ENCODE results near the gene IL27RA. TPM values are rescaled to one million over a fixed set of nuclear protein-coding genes. Genes with fewer than 3 reads are reported as not detected.

The IL27RA gene
- total RNA-seq, 2 experiments from 2014 or later: 25.0 to 26.7 TPM

GRCh38 chr19:13993590-13994300 is 37.8 kb upstream of the IL27RA start:
- CTCF ChIA-PET: interaction anchor here (0.9 kb wide), 1 partner anchor 38 kb away, joined by 3 read pairs; the partner anchor contains the start of gene IL27RA
- no peaks in the 10 kb centered on the region for H3K9me3 Mint-ChIP-seq
- Histone ChIP-seq H3K36me3 (ENCODE audit: insufficient read depth, low read length) (peaks cover 50% of the 10 kb centered on the region), H3K4me1 (ENCODE audit: insufficient read depth, low read length) (peaks cover 59% of the 10 kb centered on the region), H3K27ac (ENCODE audit: low read depth in 1 of 2, low read length in 2 of 2) (no peak overlapping the region), H3K27me3 (ENCODE audit: control insufficient read depth in 1 of 2, insufficient read depth in 2 of 2, low read length in 2 of 2) (no peaks in the 10 kb centered on the region), H3K4me3 (ENCODE audit: low read length) (no peak overlapping the region), H3K9me3 (ENCODE audit: control insufficient read depth in 1 of 2, insufficient read depth in 1 of 2, low read length in 2 of 2) (no peaks in the 10 kb centered on the region)
- POLR2A ChIA-PET: interaction anchor here (0.7 kb wide), 1 partner anchor 8 kb away, joined by 3 read pairs; no protein-coding TSS in a partner anchor
- H3K4me3 Mint-ChIP-seq: no peak overlapping the region
- no peak overlapping the region for H3K27ac Mint-ChIP-seq
- H3K27me3 Mint-ChIP-seq: no peaks in the 10 kb centered on the region
- peaks cover 45% of the 10 kb centered on the region for H3K36me3 Mint-ChIP-seq (ENCODE audit: low read depth)
- TF ChIP-seq CTCF (IDR thresholded peaks at IDR 0.05): no peak
- H3K4me1 Mint-ChIP-seq (ENCODE audit: low read depth): peaks cover 29% of the 10 kb centered on the region
- no peak for ATAC-seq (ENCODE audit: poor library complexity)
- intact Hi-C loops (cut with DNase I, micrococcal nuclease): no loop called here
- no peak for DNase-seq

GRCh38 chr19:13995017-13995728 is 36.4 kb upstream of the IL27RA start:
- H3K27ac ChIP-seq (ENCODE audit: low read depth in 1 of 2, low read length in 2 of 2): no peak overlapping the region
- Mint-ChIP-seq H3K9me3 (no peaks in the 10 kb centered on the region), H3K4me1 (ENCODE audit: low read depth) (peaks cover 24% of the 10 kb centered on the region), H3K4me3 (no peak overlapping the region), H3K27me3 (no peaks in the 10 kb centered on the region), H3K36me3 (ENCODE audit: low read depth) (peaks cover 33% of the 10 kb centered on the region), H3K27ac (no peak overlapping the region)
- peaks cover 52% of the 10 kb centered on the region for H3K4me1 ChIP-seq (ENCODE audit: insufficient read depth, low read length)
- POLR2A ChIA-PET: interaction anchor here (0.7 to 0.9 kb wide), 2 partner anchors 11 to 21 kb away, joined by 3 to 4 read pairs; partner anchors contain the start of gene RFX1
- CTCF ChIA-PET: interaction anchor here (0.6 kb wide), 2 partner anchors 17 to 780 kb away, joined by 3 read pairs; no protein-coding TSS in a partner anchor
- H3K9me3 ChIP-seq (ENCODE audit: control insufficient read depth in 1 of 2, insufficient read depth in 1 of 2, low read length in 2 of 2): no peaks in the 10 kb centered on the region
- H3K36me3 ChIP-seq (ENCODE audit: insufficient read depth, low read length): peaks cover 46% of the 10 kb centered on the region
- intact Hi-C loops (cut with DNase I, micrococcal nuclease): no loop called here
- H3K27me3 ChIP-seq (ENCODE audit: control insufficient read depth in 1 of 2, insufficient read depth in 2 of 2, low read length in 2 of 2): no peaks in the 10 kb centered on the region
- ATAC-seq (ENCODE audit: poor library complexity) (no peak), DNase-seq (no peak)
- H3K4me3 ChIP-seq (ENCODE audit: low read length): no peak overlapping the region
- no peak for TF ChIP-seq CTCF (IDR thresholded peaks at IDR 0.05)

GRCh38 chr19:13995878-13996765 is 35.4 kb upstream of the IL27RA start:
- no peaks in the 10 kb centered on the region for H3K27me3 Mint-ChIP-seq
- no peak overlapping the region for H3K27ac Mint-ChIP-seq

More at GRCh38 chr19:13995878-13996765, 35.4 kb upstream of the IL27RA start:
- no peaks in the 10 kb centered on the region for H3K9me3 Mint-ChIP-seq
- H3K4me1 Mint-ChIP-seq (ENCODE audit: low read depth): peaks cover 29% of the 10 kb centered on the region
- H3K4me3 Mint-ChIP-seq: no peak overlapping the region
- POLR2A ChIA-PET: no interaction called here
- peaks cover 43% of the 10 kb centered on the region for H3K36me3 ChIP-seq (ENCODE audit: insufficient read depth, low read length)
- H3K4me3 ChIP-seq (ENCODE audit: low read length): no peak overlapping the region
- no peak for TF ChIP-seq CTCF (IDR thresholded peaks at IDR 0.05)
- peaks cover 30% of the 10 kb centered on the region for H3K36me3 Mint-ChIP-seq (ENCODE audit: low read depth)
- DNase-seq (no peak), ATAC-seq (ENCODE audit: poor library complexity) (no peak)
- CTCF ChIA-PET: no interaction called here
- no peaks in the 10 kb centered on the region for H3K9me3 ChIP-seq (ENCODE audit: control insufficient read depth in 1 of 2, insufficient read depth in 1 of 2, low read length in 2 of 2)
- H3K4me1 ChIP-seq (ENCODE audit: insufficient read depth, low read length): peaks cover 56% of the 10 kb centered on the region
- intact Hi-C loops (cut with DNase I, micrococcal nuclease): no loop called here
- H3K27ac ChIP-seq (ENCODE audit: low read depth in 1 of 2, low read length in 2 of 2): no peak overlapping the region
- H3K27me3 ChIP-seq (ENCODE audit: control insufficient read depth in 1 of 2, insufficient read depth in 2 of 2, low read length in 2 of 2): no peaks in the 10 kb centered on the region
